ENCODE measurements around the gene GPR83.
"Not testable (repeated sequence)": the region's sequence is repeated elsewhere in the genome, so short reads cannot be mapped to it uniquely, and the experiment has no call there.

GPR83 gene

DNA sequence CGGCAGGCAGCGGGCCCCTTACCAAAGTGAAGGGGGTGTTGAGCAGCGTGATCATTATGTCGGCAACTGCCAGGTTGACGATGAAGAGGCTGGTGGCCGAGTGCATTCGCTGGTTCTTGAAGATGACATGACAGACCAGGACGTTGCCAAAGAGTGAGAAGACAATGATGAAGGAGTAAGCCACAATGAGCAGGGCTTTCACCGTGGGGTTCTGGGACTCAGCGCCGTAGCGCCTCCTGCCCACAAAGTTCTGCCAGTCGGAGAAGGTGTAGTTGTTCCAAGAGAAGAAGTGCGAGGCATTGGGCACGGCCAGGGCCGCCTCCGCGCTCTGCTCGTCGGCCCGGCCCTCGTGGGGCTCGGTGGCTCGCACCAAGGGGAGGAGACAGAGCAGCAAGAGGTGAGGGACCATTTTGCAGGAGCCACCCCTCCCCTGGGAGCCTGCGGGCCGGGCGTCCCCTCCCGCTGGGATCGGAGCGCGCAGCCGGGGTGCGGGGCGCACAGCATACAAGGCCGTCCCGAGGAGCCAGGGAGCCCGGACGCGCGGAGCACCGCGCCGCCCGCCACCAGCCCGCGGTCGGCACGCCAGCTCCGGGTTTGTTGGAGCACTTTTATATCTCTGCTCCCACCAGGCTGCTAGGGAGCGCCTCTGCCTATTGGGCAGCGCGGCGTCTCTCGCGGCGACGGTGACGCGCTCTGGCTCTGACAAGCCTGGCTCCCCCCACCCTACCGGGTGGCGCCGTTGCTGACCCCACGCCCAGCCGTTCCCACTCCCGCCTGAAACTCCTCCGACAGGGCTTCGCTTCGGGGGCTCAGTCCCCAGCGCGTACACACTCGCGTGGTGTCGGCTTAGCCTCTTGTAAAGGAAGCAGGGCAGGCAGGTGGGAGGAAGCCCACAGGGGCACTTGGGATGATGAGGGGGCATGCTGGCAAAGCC is at the start of gene GPR83:
Gene GPR83 (minus strand): TSS at position 581 of the 934 bp plus-strand sequence. CDS start 172 bp downstream, at position 409.
- no peak for DNase-seq

DNA sequence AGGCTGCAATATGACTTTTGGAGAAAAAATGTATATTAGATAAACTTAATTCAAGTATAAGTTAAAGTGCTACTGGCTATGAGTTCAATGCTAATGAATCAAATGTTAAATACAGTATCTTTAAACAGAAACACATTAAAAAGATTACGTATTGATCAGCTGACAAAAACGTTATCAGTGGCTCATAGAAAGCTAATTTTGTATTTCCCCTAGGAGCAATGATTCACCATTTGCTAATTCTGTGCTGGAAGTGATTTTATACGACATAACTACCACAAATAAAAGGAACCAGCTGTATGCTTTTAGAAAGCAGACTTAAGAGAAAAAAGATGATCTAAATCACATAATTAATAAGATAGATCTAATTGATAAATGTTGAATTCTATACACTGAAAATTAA is 48.8 kb upstream of the GPR83 start:
- DNase-seq: no peak

GRCh38 chr11:94449437-94449836 is 48.2 kb upstream of the GPR83 start:
- DNase-seq: peak; percentile 19

- DNase-seq: no peak
These were observed 47.8 kb upstream of the GPR83 start for GRCh38 chr11:94449029-94449428.

- DNase-seq: no peak
These were observed 45.9 kb upstream of the GPR83 start for GRCh38 chr11:94447149-94447548.

GRCh38 chr11:94445641-94446040 is 44.4 kb upstream of the GPR83 start:
- no peak for DNase-seq

GRCh38 chr11:94433049-94433448 is 31.8 kb upstream of the GPR83 start:
- no peak for DNase-seq

DNA sequence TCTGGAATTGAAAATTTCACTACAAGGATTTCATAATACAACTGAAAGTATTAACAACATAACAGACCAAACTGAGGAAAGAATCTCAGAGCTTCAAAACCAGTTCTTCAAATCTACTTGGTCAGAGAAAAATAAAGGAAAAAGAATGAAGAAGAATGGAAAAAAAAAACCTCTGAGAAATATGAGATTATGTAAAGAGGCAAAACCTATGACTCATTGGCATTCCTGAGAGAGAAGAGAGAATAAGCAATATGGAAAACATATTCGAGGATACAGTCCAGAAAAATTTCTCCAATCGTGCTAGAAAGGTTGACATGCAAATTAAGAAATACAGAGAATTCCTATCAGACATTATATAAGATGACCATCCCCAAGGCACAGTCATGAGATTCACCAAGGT is 23.4 kb upstream of the GPR83 start:
- no peak for DNase-seq

DNA sequence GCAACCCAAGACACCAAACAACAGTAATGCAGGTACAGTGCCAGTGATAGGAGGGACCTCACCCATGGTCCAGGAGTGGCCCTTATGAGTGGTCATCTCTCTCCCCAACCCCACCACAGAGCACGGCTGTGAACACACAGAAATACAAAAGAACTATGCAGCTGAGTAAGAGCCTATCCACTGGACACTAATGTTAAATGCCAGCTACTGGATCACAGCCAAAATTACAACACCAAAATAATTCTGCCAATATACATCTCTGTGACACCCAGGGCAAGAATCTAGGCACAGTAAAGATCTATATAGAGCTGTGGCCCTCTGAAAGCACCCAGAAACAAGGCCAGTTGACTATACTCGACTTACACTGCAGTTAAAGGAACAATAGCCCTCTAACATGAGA is 22.8 kb upstream of the GPR83 start:
- DNase-seq: no peak

- no peak for DNase-seq
These were observed 22.3 kb upstream of the GPR83 start for GRCh38 chr11:94423507-94423906.

GRCh38 chr11:94418123-94418765 is 17.0 kb upstream of the GPR83 start:
- no peak for DNase-seq

- DNase-seq: peak; percentile 12
These were observed 16.3 kb upstream of the GPR83 start for GRCh38 chr11:94417386-94417987.

DNA sequence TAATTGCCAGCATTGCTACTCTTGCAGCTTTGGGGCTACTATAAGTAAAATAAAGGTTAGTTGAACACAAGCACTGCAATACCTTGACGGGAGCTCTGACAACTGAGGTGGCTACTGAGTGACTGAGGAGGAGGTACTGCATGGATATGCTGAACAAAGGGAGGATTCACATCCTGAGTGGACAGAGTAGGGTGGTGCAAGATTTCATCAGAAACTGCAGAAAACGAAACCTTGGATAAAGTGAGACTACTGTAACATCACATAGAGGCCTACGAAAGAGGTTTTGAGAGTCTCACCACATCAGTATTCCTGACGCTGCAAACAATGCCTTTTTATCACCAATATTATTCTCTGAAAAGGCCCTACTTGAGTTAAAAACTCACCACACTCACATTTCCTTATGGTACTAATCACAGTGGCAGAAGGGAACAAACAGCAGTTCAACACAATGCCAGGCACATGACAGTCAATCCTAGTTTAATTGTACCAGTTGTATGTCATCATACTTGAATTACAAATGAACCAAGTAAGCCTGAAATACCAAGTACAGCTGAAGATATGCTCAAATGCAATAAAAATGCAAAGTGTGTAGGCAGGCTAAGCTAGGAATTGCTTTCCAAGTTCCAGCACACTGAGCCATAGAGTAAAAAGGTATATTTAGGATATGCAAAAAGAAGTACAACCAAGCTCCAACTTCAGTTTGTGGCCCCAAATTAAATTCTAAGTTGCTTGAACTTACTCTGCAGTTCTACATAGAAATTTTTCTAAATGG is 4.0 kb upstream of the GPR83 start:
- DNase-seq: no peak

- DNase-seq: no peak
These were observed 1.1 kb upstream of the GPR83 start for GRCh38 chr11:94402355-94402754.

GRCh38 chr11:94401773-94402265 is 600 bp upstream of the GPR83 start:
- no peak for DNase-seq

GRCh38 chr11:94400457-94400838 is 771 bp downstream of the GPR83 start:
- DNase-seq: no peak

- no peak for DNase-seq
These were observed 1.2 kb downstream of the GPR83 start for GRCh38 chr11:94400050-94400449.

DNA sequence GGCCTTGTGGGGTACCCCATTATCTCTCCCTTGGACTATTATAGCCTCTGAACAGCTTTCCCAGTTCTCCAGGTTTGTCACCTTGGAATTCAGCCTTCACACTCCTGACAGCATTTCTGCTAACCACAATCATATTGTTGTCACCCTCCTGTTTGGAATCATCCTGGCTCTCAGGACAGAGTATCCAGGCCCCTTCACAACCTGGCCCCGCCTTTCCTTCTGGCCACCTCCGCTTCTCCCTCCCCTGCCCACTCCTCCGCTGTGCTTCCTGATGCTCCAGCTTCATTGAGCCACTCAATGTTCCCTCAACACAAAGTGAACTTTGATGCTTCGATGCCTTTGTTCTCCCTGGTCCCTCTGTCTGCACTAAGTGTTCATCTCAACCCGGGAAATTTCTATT is 3.1 kb downstream of the GPR83 start:
- no peak for DNase-seq

DNA sequence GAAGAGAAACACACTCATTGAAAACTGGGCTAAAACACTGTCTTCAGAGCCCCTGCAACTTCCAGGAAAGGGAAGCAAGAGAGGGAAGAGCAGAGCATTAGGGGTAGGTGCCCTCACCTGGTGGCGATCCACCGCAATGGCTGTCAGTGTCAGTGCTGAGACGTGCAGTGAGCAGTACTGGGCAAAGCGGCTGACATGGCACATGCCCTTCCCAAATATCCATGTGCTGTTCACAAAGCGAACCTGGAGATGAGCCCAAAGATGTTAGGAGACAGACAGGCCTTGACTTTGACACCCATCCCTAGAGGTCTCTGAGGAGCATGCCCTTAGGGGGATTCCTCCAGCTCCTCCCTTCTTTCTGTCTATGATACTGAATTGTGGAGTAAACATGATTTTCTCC is 4.9 kb downstream of the GPR83 start:
- no peak for DNase-seq

DNA sequence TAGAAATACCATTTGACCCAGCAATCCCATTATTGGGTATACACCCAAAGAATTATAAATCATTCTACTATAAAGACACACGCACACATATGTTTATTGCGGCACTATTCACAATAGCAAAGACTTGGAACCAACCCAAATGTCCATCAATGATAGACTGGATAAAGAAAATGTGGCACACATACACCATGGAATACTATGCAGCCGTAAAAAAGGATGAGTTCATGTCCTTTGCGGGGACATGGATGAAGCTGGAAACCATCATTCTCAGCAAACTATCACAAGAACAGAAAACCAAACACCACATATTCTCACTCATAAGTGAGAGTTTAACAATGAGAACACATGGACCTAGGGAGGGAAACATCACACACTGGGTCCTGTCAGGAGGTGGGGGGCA is 9.3 kb downstream of the GPR83 start:
- DNase-seq: not testable (repeated sequence)

DNA sequence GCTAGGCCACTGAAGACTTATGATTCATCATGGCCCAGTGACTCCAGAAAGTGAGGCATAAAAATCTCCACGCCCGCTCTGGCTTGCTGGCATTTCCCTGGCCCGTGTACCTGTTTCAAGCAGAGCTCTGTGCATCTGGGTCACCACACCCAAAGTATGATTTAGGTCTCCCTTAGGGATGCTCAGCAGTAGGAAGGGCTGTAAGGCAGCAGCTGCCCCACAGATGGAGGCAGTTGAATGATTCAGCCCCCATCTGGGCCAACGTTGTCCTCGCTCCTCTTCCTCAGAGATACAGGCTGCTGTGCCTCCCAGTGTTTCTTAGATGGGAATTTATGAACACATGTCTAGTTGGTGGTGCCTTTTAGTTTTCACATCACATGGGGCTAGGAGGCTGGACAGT is 21.6 kb downstream of the GPR83 start:
- no peak for DNase-seq

DNA sequence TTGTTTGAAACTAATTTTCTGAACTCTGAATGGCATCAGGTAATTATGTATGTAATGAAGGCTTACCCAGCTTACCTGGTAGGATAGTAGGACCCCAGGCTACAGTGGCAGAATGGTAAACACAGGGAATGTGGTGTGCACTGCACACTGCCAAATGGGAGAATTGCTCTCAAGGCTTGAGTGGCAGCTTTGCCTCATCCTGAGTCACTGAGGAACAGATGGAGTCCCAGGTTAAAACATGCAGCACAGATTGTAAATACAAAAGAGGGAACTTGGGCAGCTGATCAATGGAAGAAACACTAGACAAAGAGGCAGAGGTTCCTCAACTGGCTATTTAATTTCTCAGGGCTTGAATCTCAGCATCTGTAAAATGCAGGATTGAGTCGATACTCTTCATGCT is 24.4 kb downstream of the GPR83 start:
- no peak for DNase-seq

DNA sequence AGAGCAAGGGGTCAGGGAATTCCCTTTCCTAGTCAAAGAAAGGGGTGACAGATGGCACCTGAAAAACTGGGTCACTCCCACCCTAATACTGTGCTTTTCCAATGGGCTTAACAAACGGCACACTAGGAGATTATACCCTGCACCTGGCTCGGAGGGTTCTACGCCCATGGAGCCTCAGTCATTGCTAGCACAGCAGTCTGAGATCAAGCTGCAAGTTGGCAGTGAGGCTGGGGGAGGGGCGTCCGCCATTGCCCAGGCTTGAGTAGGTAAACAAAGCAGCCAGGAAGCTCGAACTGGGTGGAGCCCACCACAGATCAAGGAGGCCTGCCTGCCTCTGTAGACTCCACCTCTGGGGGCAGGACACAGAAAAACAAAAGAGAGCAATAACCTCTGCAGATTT is 30.6 kb downstream of the GPR83 start:
- not testable (repeated sequence) for DNase-seq
